Measurements from ENCODE around the gene STK32B.

- TF ChIP-seq POLR2A (IDR thresholded peaks at IDR 0.05; ENCODE audit: low read depth, low read length) (no peak), MYC (IDR thresholded peaks at IDR 0.05; ENCODE audit: low read depth, low read length) (no peak)
Measured at GRCh38 chr4:5451243-5451642, 400.0 kb downstream of the STK32B start.

Data from endothelial cell of umbilical vein (primary cell).